Right lobe of liver (tissue), 6 donors: Measurements from ENCODE around the gene LRP5. TPM values are rescaled to one million over a fixed set of nuclear protein-coding genes. Genes with fewer than 3 reads are reported as not detected.
A peak's percentile ranks its signal among the peaks of the same experiment; 100 is the strongest.
"Not testable (repeated sequence)": the region's sequence is repeated elsewhere in the genome, so short reads cannot be mapped to it uniquely, and the experiment has no call there.

ENCODE experiments used
- ATAC-seq, 4 donors: fragments of 200-7000 bp; cut with Tn5 transposase; one replicate each; pipeline ENCODE4 v1.9.1; 2020; ENCODE audit warnings: mild to moderate bottlenecking in 4 of 4, moderate library complexity in 4 of 4
- DNase-seq, 3 donors: peaks; one replicate each; pipeline ENCODE4 v3.0.0-alpha.2; 2020
- H3K27ac ChIP-seq, 3 donors: fragments of 200-600 bp; one replicate each; pipeline ENCODE4 v1.8.0; 2022
- H3K27me3 ChIP-seq, 2 donors: fragments of 200-600 bp; one replicate each; pipeline ENCODE4 v1.8.0; 2022
- H3K36me3 ChIP-seq, 4 donors: fragments of 200-600 bp; sonication (generic) in 1 of 4; one replicate each; pipeline versions ENCODE4 v1.5.1 to v1.8.0; 2017 to 2022; ENCODE audit warnings: control low read depth in 1 of 4
- H3K4me1 ChIP-seq, 4 donors: fragments of 200-600 bp; sonication (generic) in 1 of 4; one replicate each; pipeline versions ENCODE4 v1.5.1 to v1.8.0; 2017 to 2022; ENCODE audit warnings: control low read depth in 1 of 4
- H3K4me3 ChIP-seq, 3 donors: fragments of 200-600 bp; one replicate each; pipeline ENCODE4 v1.8.0; 2022
- H3K9me3 ChIP-seq, 4 donors: fragments of 200-600 bp; sonication (generic) in 1 of 4; one replicate each; pipeline versions ENCODE4 v1.5.1 to v1.8.0; 2017 to 2022; ENCODE audit warnings: control low read depth in 1 of 4
- POLR2A ChIP-seq: fragments of 450-650 bp; IDR thresholded peaks from one replicate; pipeline ENCODE4 v1.6.1; 2017; ENCODE audit warnings: antibody characterized with exemption, mild to moderate bottlenecking
- WGBS: methylation state at CpG from one replicate; pipeline ENCODE4 v1.1.6; 2018; ENCODE audit warnings: low coverage, low lambda C conversion rate; ENCODE audit not compliant: insufficient coverage; ENCODE audit errors: missing lambda C conversion rate; 5-methylcytosine and 5-hydroxymethylcytosine counted together
- intact Hi-C, 2 donors: fragments of 100-400 bp; cut with DNase I; formaldehyde crosslinking; loops; one replicate each; pipeline versions ENCODE4 v1.11.2 to v1.14.1; 2022
- total RNA-seq, 6 experiments: library from RNA; depleted of rRNA in 2 of 6; stranded (reverse); fragments of >200 nt in 2 of 6; fragmentation: NEBNext Ultra II Directional in 3 of 6; extraction: Animal tissue kit (Norgen Biotek cat#: 25700) in 3 of 6; gene quantifications; one replicate each; pipeline versions ENCODE4 v1.1.0 to v1.2.4, GENCODE V29; 2016 to 2023
- TF ChIP-seq, protein P1 (sequence below), 4 donors: fragments of 200-600 bp in 3 of 4; fragments of 450-650 bp in 1 of 4; IDR thresholded peaks; one replicate each; pipeline versions ENCODE4 v1.5.1 to v1.8.0; 2016 to 2022; ENCODE audit warnings: antibody characterized with exemption in 4 of 4, mild to moderate bottlenecking in 2 of 4
- donor health status: DM: no; HTN: yes; CAD: no.
- donor health status: DM: no; HTN: no; CAD: no.
- donor health status: DM: no; HTN: no; CAD: no.
- donor health status: DM: no; HTN: yes; CAD: no.
- donor health status: DM: no; HTN: yes; CAD: no.

The LRP5 gene
- total RNA-seq, 6 experiments from 2014 or later = 74.4 to 120 (median 88.2) TPM

DNA sequence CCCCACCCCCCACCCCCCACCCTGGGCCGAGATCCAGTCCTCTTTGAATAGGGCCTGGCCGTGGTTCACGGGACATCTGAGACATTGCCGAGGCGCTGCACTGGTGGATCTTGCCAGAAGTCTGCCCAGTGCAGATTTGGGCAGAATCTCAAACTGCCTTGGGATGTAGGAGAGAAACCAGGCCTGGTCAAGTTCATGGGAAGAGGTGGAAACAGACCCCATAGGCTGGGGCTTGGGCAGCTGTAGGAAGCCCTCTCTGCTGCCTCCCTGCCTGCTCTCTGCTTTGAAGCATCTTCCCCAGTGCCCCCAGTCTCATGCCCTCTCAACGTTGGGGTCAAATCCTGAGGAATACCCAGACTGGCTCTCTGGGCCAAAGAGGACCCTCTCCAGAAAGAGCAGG lies 132.2 kb downstream of the LRP5 start:
- no peak overlapping the region for H3K4me3 ChIP-seq
- WGBS = no CpG with 5 or more reads among the region's 6 CpGs
- no peak for TF ChIP-seq POLR2A
- TF ChIP-seq, protein P1, sequence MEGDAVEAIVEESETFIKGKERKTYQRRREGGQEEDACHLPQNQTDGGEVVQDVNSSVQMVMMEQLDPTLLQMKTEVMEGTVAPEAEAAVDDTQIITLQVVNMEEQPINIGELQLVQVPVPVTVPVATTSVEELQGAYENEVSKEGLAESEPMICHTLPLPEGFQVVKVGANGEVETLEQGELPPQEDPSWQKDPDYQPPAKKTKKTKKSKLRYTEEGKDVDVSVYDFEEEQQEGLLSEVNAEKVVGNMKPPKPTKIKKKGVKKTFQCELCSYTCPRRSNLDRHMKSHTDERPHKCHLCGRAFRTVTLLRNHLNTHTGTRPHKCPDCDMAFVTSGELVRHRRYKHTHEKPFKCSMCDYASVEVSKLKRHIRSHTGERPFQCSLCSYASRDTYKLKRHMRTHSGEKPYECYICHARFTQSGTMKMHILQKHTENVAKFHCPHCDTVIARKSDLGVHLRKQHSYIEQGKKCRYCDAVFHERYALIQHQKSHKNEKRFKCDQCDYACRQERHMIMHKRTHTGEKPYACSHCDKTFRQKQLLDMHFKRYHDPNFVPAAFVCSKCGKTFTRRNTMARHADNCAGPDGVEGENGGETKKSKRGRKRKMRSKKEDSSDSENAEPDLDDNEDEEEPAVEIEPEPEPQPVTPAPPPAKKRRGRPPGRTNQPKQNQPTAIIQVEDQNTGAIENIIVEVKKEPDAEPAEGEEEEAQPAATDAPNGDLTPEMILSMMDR (IDR thresholded peaks at IDR 0.05) = no peak
- ATAC-seq = no peak
- H3K36me3 ChIP-seq = peaks cover 0 to 55% (median 22%) of the 10 kb centered on the region in 4 donors
- intact Hi-C loops = loop anchor here in 1 of 2 donors (10.0 kb wide), 1 partner anchor 190 kb away; no protein-coding TSS in a partner anchor
- H3K27me3 ChIP-seq = no peaks in the 10 kb centered on the region
- no peaks in the 10 kb centered on the region for H3K9me3 ChIP-seq
- H3K27ac ChIP-seq = no peak overlapping the region
- H3K4me1 ChIP-seq = no peaks in the 10 kb centered on the region
- no peak for DNase-seq

DNA sequence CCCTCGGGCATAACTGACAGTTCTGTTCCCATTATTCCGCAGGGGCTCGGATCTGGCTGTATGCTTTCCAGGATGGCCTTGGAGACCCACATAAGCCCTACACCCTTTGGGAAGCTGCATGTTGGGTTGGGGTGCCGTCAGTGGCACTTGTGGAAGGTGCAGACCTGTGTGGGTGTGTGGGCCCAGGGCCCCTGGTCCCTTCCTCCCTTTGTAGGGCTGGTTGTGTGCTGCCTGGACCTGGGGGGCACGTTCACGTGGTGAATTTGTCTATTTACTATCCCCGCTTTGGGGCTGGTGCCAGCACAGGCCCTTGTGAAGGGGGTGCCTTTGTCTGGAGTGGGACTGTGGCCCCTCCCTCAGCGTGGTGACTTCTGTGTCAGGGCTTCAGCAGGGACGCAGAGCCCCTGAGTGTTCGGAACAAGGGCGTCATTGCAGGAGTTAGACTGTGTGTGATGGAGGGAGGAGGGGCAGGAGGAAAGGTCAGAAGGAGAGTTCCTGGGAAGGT lies 133.2 kb downstream of the LRP5 start:
- Histone ChIP-seq H3K4me3 (no peak overlapping the region), H3K27me3 (no peaks in the 10 kb centered on the region), H3K36me3 (peaks cover 0 to 47% (median 20%) of the 10 kb centered on the region in 4 donors), H3K9me3 (no peaks in the 10 kb centered on the region), H3K4me1 (no peaks in the 10 kb centered on the region), H3K27ac (no peak overlapping the region)
- DNase-seq (no peak), ATAC-seq (no peak)
- 77% methylated on average over 3 of the region's 11 CpGs for WGBS
- TF ChIP-seq, protein P1 (IDR thresholded peaks at IDR 0.05) = no peak
- no peak for TF ChIP-seq POLR2A
- intact Hi-C loops = loop anchor here in 1 of 2 donors (10.0 kb wide), 1 partner anchor 191 kb away; no protein-coding TSS in a partner anchor

DNA sequence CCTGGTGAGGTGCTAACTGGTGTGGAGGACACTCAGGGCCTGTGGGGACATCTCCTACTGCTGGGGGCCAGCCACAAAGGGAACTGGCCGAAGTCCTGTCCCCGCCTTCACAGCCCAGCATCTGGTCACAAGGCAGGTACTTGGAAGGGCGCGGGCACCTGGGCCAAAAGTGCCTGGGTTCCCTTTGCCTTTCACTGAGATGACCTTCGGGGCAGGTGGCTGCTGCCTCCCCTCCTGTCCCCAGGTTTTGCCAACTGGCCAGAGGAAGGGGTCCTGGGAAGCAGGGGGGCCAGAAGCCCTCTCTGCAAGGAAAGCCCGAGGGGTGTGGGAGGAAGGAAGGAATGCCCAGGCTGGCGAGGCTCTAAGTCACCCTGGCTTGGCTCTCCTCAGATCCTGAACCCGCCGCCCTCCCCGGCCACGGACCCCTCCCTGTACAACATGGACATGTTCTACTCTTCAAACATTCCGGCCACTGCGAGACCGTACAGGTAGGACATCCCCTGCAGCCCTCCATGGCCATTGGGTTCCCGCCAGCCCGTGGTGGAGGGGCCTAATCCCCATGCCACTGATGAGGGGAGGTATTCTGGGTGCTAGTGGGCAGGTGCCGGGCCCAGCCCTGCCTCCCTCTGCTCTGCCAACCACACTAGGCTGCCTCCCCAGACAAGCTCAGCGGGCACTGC lies 133.8 kb downstream of the LRP5 start:
- TF ChIP-seq, protein P1 (IDR thresholded peaks at IDR 0.05) = no peak
- TF ChIP-seq POLR2A = no peak
- no peak overlapping the region for H3K27ac ChIP-seq
- peaks cover 0 to 42% (median 16%) of the 10 kb centered on the region in 4 donors for H3K36me3 ChIP-seq
- H3K4me3 ChIP-seq = no peak overlapping the region
- no peaks in the 10 kb centered on the region for H3K4me1 ChIP-seq
- WGBS = no CpG with 5 or more reads among the region's 18 CpGs
- DNase-seq = no peak
- intact Hi-C loops = loop anchor here in 1 of 2 donors (10.0 kb wide), 1 partner anchor 191 kb away; no protein-coding TSS in a partner anchor
- no peaks in the 10 kb centered on the region for H3K9me3 ChIP-seq
- no peaks in the 10 kb centered on the region for H3K27me3 ChIP-seq
- ATAC-seq = peak in 3 of 4 donors; percentile 3 to 10 (median 8)

DNA sequence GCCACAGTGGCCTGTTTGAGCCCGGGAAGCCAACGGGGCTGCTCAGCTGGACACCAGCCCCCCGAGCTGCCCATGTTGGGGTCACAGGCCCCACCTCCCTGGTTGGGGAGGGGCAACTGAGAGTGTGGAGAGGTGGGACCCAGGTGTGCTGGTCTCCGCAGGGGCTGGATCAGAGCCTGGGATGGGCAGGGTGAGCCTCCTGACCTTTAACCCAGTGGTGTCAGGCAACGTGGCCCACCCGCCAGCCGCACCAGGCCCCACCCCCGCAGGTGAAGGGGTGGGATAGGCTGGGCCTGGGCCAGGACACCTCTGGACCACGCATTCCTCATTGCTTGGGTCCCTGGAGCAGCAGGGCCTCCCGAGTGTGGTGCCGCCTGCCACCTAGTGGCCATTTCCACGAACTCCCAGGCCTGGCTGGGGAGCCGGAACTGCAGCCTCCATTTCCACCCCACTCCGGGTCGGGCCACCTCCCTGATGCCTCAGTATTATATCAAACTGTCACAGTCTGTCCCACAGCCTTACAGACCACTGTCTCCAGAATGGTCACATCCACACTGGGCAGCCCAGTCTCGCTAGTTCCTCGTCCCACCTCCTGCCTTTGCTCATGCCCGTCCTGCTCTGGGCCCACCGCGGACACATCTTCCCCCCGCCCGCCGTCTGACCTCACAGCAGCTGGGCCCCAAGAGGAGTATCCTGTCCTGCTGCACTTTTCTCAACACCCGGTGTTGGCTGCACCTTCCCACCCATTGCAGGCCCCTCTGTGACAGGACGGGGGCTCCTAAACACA lies 134.8 kb downstream of the LRP5 start:
- DNase-seq (peak; percentile 76 to 86 (median 81)), ATAC-seq (peak; percentile 83 to 92 (median 86))
- H3K4me3 ChIP-seq = no peak overlapping the region
- no peaks in the 10 kb centered on the region for H3K27me3 ChIP-seq
- no peaks in the 10 kb centered on the region for H3K4me1 ChIP-seq
- TF ChIP-seq POLR2A = no peak
- TF ChIP-seq, protein P1 (IDR thresholded peaks at IDR 0.05) = peak; percentile 91 to 97 (median 92)
- peaks cover 0 to 33% (median 10%) of the 10 kb centered on the region in 4 donors for H3K36me3 ChIP-seq
- no peak overlapping the region for H3K27ac ChIP-seq
- H3K9me3 ChIP-seq = no peaks in the 10 kb centered on the region
- 64% methylated on average over 11 of the region's 25 CpGs for WGBS
- intact Hi-C loops = loop anchor here in 1 of 2 donors (10.0 kb wide), 1 partner anchor 192 kb away; no protein-coding TSS in a partner anchor

DNA sequence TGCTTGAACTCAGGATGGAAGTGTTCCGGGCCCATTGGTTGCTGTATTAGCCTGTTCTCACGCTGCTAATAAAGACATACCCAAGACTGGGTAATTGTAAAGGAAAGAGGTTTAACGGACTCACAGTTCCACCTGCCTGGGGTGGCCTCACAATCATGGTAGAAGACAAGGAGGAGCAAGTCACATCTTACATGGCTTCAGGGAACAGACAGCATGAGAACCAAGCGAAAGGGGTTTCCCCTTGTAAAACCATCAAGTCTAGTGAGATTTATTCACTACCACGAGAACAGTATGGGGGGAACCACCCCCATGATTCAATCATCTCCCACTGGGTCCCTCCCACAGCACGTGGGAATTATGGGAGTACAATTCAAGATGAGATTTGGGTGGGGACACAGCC lies 135.5 kb downstream of the LRP5 start:
- H3K27ac ChIP-seq, H3K4me3 ChIP-seq, ATAC-seq, H3K9me3 ChIP-seq, H3K4me1 ChIP-seq, H3K27me3 ChIP-seq: not testable (repeated sequence)
- 63% methylated on average over 4 of the region's 6 CpGs for WGBS
- H3K36me3 ChIP-seq = peaks cover 0 to 26% (median 6%) of the 10 kb centered on the region in 4 donors
- intact Hi-C loops = loop anchor here in 1 of 2 donors (10.0 kb wide), 1 partner anchor 193 kb away; no protein-coding TSS in a partner anchor
- DNase-seq = peak in 1 of 3 donors; percentile 15
